ENCODE measurements around the gene CHAF1B. TPM values are rescaled to one million over a fixed set of nuclear protein-coding genes. Genes with fewer than 3 reads are reported as not detected.

CHAF1B gene
- total RNA-seq, 1 experiment from 2014 or later: 8.0 TPM

DNA sequence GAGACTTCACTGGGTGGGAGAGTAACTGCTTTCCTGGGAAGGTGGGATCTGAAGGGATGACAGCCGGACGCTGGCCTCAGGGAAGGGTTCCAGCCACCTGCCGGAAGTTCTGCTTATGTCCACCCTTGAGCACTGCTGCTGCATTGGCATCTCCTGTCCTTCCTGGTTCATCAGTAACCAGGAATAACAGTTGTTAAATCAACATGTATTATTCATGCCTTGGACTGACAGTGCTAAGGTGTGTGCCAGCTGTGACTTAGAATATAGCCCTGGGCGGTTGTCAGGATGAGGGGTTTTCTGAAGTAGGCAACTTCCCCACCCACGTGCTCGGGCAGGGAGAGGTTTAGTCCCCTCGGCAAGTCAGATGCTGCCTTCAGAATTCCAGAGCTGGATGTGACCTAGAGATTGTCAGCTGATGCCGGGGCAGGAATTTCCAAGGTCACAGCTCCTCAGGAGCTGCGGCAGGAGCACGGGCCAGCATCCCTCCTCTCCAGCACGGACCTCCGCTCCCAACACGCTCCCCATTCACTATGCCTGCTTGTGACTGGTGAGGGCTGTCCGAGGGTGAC is 76.8 kb downstream of the CHAF1B start:
- peak; percentile 1 for DNase-seq (ENCODE audit: low spot score)

DNA sequence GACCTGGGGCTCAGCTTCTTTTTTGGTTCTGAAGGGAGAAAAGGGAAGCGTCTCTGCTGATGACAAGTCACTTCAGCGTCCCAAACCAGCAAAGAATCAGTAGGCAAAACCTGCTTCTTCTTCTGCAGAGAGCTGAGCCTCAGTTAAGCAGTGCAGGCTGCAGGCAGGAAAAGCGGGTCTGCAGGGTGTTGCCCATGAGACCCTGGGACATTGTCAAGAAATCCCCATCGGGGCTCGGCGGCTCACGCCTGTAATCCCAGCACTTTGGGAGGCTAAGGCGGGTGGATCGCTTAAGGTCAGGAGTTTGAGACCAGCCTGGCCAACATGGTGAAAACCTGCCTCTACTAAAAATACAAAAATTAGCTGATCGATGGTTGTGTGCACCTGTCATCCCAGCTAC is 78.0 kb downstream of the CHAF1B start:
- DNase-seq (ENCODE audit: low spot score): no peak

DNA sequence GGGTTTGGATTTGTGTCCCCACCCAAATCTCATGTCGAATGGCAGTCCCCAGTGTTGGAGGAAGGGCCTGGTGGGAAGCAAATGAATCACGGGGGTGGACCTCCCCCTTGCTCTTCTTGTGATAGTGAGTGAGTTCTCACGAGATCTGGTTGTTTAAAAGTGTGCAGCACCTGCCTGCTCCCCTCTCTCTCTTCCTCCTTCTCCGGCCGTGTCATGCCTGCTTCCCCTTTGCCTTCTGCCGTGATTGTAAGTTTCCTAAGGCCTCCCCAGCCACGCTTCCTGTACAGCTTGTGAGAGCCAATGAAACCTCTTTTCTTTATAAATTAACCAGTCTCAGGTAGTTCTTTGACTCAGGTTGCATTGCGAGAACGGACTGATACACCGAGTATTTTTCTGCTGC is 78.8 kb downstream of the CHAF1B start:
- DNase-seq (ENCODE audit: low spot score): no peak

DNA sequence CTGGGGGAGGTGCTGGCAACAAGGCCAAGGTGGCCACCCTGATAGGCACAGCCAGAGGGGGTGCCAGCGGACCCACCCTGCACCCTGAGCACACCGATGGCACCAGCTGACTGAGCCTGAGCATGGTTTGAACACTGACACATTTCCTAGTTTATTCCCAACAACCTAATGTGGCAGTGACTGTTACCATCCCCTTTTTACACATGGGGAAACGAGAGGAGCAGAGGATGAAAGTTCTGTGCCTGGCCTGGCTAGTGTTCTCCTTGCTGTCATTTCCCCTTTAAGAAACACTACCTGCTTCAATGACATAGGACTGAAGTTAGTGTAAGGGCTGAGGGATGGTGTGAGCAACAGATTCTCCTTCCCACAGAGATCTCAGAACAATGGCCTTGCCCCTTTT is 79.4 kb downstream of the CHAF1B start:
- no peak for DNase-seq (ENCODE audit: low spot score)

DNA sequence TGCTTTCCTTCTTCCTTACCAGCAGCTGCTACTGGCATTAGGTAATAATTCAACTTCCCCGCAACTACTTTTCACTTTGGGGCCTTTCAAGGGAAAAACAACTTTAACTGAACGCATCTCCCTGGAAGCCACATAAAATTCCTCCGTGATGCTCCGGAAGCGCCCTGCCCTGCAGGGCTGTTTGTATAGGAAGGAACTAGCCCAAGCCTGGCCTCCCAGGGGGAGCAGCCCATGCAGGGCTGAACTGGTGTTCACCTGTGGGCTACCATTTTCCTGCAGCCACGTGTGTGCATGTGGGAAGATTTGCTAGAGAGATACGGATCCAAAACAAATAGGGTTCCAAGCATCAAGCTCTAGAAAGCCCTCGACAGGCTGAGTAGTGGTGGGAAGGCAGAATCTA is 80.3 kb downstream of the CHAF1B start:
- DNase-seq (ENCODE audit: low spot score): no peak

DNA sequence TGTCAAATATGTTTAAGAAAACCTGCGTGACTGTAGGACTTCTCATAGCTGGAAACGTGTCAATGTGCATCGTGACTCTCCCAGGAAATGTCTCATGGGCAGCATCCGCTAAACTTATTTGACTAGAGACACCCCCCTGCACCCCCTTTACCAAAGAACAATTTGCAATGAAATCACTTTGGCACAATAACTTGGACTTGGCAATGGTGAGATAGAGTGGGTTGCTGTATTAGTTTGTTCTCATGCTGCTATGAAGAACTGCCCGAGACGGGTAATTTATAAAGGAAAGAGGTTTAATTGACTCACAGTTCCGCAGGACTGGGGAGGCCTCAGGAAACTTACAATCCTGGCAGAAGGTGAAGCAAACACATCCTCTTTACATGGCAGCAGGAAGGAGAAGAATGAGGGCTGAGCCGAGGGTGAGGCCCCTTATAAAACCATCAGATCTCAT is 80.9 kb downstream of the CHAF1B start:
- no peak for DNase-seq (ENCODE audit: low spot score)

Small RNA genes within 50 kb of the gene (small RNA-seq; reads per million reads assigned to genes)
- gene ATP5MFP1: not detected

Other genes with a start within 250 kb of the CHAF1B start
- gene DOP1B, start 228.6 kb upstream of the CHAF1B start, total RNA-seq (2014; rRNA removed; shearing (Covaris generic)): 3.5 and 4.3 TPM in 2 replicates
- gene MORC3, start 65.2 kb upstream of the CHAF1B start, total RNA-seq (2014; rRNA removed; shearing (Covaris generic)): 5.2 and 6.8 TPM in 2 replicates
- gene CLDN14, start 94.7 kb downstream of the CHAF1B start, total RNA-seq (2014; rRNA removed; shearing (Covaris generic)): not detected in 2 replicates

All from HT-29 (cell line).